H9 (cell line): ENCODE data around the gene ANAPC4. TPM values are rescaled to one million over a fixed set of nuclear protein-coding genes. Genes with fewer than 3 reads are reported as not detected.

Experiments
- DNase-seq: peaks from one replicate; pipeline ENCODE4 v3.0.0-alpha.2; 2017
- H2AFZ ChIP-seq: one replicate; pipeline ENCODE4 v1.6.1; 2013; ENCODE audit warnings: mild to moderate bottlenecking, low read length, control low read depth, moderate library complexity
- H2AK5ac ChIP-seq: 2 replicates; pipeline ENCODE4 v1.6.1; 2013; ENCODE audit warnings: low read length, control low read depth, mixed read lengths; ENCODE audit not compliant: insufficient read length
- H2BK120ac ChIP-seq: one replicate; pipeline ENCODE4 v1.6.1; 2013; ENCODE audit warnings: low read depth, mild to moderate bottlenecking, low read length, control low read depth, inconsistent platforms; ENCODE audit not compliant: poor library complexity, severe bottlenecking
- H2BK12ac ChIP-seq: 2 replicates; pipeline ENCODE4 v1.6.1; 2013; ENCODE audit warnings: low read length, control low read depth, mixed read lengths, low read depth; ENCODE audit not compliant: insufficient read length
- H2BK15ac ChIP-seq: 2 replicates; pipeline ENCODE4 v1.6.1; 2013; ENCODE audit warnings: low read depth, low read length, control low read depth
- H2BK20ac ChIP-seq: one replicate; pipeline ENCODE4 v1.6.1; 2013; ENCODE audit warnings: low read depth, mild to moderate bottlenecking, low read length, control low read depth, inconsistent platforms; ENCODE audit not compliant: poor library complexity, severe bottlenecking
- H2BK5ac ChIP-seq: 2 replicates; pipeline ENCODE4 v1.6.1; 2013; ENCODE audit warnings: low read length, control low read depth, mixed read lengths; ENCODE audit not compliant: insufficient read length
- H3K14ac ChIP-seq: 2 replicates; pipeline ENCODE4 v1.6.1; 2013; ENCODE audit warnings: low read length, control low read depth; ENCODE audit not compliant: insufficient read depth
- H3K18ac ChIP-seq: 2 replicates; pipeline ENCODE4 v1.6.1; 2013; ENCODE audit warnings: low read depth, mild to moderate bottlenecking, mixed read lengths, low read length, control low read depth; ENCODE audit not compliant: insufficient read length
- H3K23ac ChIP-seq: 2 replicates; pipeline ENCODE4 v1.6.1; 2013; ENCODE audit warnings: low read length, control low read depth, mixed read lengths, low read depth; ENCODE audit not compliant: insufficient read length
- H3K23me2 ChIP-seq: 2 replicates; pipeline ENCODE4 v1.6.1; 2013; ENCODE audit warnings: low read depth, mild to moderate bottlenecking, mixed read lengths, low read length, control low read depth; ENCODE audit not compliant: insufficient read length, poor library complexity, severe bottlenecking
- H3K27ac ChIP-seq: 2 replicates; pipeline ENCODE4 v1.5.1; 2013; ENCODE audit warnings: low read length, control low read depth, mixed read lengths, low read depth; ENCODE audit not compliant: insufficient read length
- H3K27me3 ChIP-seq: 2 replicates; pipeline ENCODE4 v1.6.1; 2013; ENCODE audit warnings: low read length, control low read depth, inconsistent platforms; ENCODE audit not compliant: insufficient read depth
- H3K4ac ChIP-seq: 2 replicates; pipeline ENCODE4 v1.6.1; 2013; ENCODE audit warnings: low read depth, mild to moderate bottlenecking, control low read depth, inconsistent platforms, low read length, moderate library complexity
- H3K4me1 ChIP-seq: 2 replicates; pipeline ENCODE4 v1.6.1; 2013; ENCODE audit warnings: low read length, control low read depth, inconsistent platforms; ENCODE audit not compliant: insufficient read depth
- H3K4me2 ChIP-seq: 2 replicates; pipeline ENCODE4 v1.6.1; 2013; ENCODE audit warnings: low read length, control low read depth, mixed read lengths; ENCODE audit not compliant: insufficient read length, insufficient read depth
- H3K56ac ChIP-seq: 2 replicates; pipeline ENCODE4 v1.6.1; 2013; ENCODE audit warnings: low read depth, mild to moderate bottlenecking, mixed read lengths, low read length, control low read depth; ENCODE audit not compliant: insufficient read length
- H3K79me1 ChIP-seq: 2 replicates; pipeline ENCODE4 v1.6.1; 2013; ENCODE audit warnings: low read depth, mild to moderate bottlenecking, moderate library complexity, low read length, control low read depth, inconsistent platforms; ENCODE audit not compliant: insufficient read depth, poor library complexity, severe bottlenecking
- H3K79me2 ChIP-seq: 2 replicates; pipeline ENCODE4 v1.6.1; 2013; ENCODE audit warnings: low read length, control low read depth, inconsistent platforms; ENCODE audit not compliant: insufficient read depth
- H3K9ac ChIP-seq: 2 replicates; pipeline ENCODE4 v1.6.1; 2013; ENCODE audit warnings: low read length, control low read depth, mixed read lengths; ENCODE audit not compliant: insufficient read length; ENCODE audit errors: extremely low read depth
- H3K9me3 ChIP-seq: one replicate; pipeline ENCODE4 v1.6.1; 2013; ENCODE audit warnings: low read depth, low read length, inconsistent platforms; ENCODE audit not compliant: control insufficient read depth
- H3T11ph ChIP-seq: one replicate; pipeline ENCODE4 v1.6.1; 2013; ENCODE audit warnings: mild to moderate bottlenecking, low read length, control low read depth, inconsistent platforms
- H4K20me1 ChIP-seq: one replicate; pipeline ENCODE4 v1.6.1; 2013; ENCODE audit not compliant: control insufficient read depth, insufficient read length, insufficient read depth
- H4K5ac ChIP-seq: 2 replicates; pipeline ENCODE4 v1.6.1; 2013; ENCODE audit warnings: low read depth, mild to moderate bottlenecking, mixed read lengths, low read length, control low read depth; ENCODE audit not compliant: insufficient read length
- H4K8ac ChIP-seq: replicated peaks from 2 replicates; pipeline ENCODE4 v1.6.1; 2013; ENCODE audit warnings: low read length, control low read depth, mixed read lengths, low read depth; ENCODE audit not compliant: insufficient read length
- H4K91ac ChIP-seq: 2 replicates; pipeline ENCODE4 v1.6.1; 2013; ENCODE audit warnings: low read depth, mild to moderate bottlenecking, moderate library complexity, mixed read lengths, low read length, control low read depth; ENCODE audit not compliant: insufficient read length
- H3K27ac Mint-ChIP-seq, 3 experiments: 2 replicates in 2 of 3; 3 replicates in 1 of 3; pipeline ENCODE4 v1.8.0; 2020 to 2021; ENCODE audit warnings: mixed read lengths in 3 of 3, mild to moderate bottlenecking in 1 of 3, moderate library complexity in 1 of 3
- H3K27me3 Mint-ChIP-seq: 2 replicates; pipeline ENCODE4 v1.8.0; 2021; ENCODE audit warnings: low read depth, mild to moderate bottlenecking, moderate library complexity, mixed read lengths
- H3K36me3 Mint-ChIP-seq, 3 experiments: 2 replicates in 2 of 3; 3 replicates in 1 of 3; pipeline ENCODE4 v1.8.0; 2020 to 2021; ENCODE audit warnings: low read depth in 3 of 3, mixed read lengths in 3 of 3; ENCODE audit not compliant: insufficient read depth in 1 of 3
- H3K4me1 Mint-ChIP-seq, 2 experiments: 2 replicates each; pipeline ENCODE4 v1.8.0; 2020; ENCODE audit warnings: mixed read lengths in 2 of 2
- H3K4me3 Mint-ChIP-seq, 2 experiments: 2 replicates in 1 of 2; 3 replicates in 1 of 2; pipeline ENCODE4 v1.8.0; 2020 to 2021; ENCODE audit warnings: mild to moderate bottlenecking in 2 of 2, mixed read lengths in 2 of 2, moderate library complexity in 1 of 2
- H3K9me3 Mint-ChIP-seq, 2 experiments: 2 replicates in 1 of 2; 3 replicates in 1 of 2; pipeline ENCODE4 v1.8.0; 2020; ENCODE audit warnings: mild to moderate bottlenecking in 2 of 2, mixed read lengths in 2 of 2, moderate library complexity in 1 of 2
- CTCF ChIP-seq: fragments of 200-600 bp; sonication (generic); conservative IDR thresholded peaks from 3 replicates; pipeline ENCODE4 v1.8.0; 2021; ENCODE audit warnings: antibody characterized with exemption, mild to moderate bottlenecking
- WGBS: extraction: QIAGEN DNeasy Blood & Tissue Kit; methylation state at CpG from one replicate; pipeline ENCODE4 v1.1.7; 2013; ENCODE audit warnings: missing lambda C conversion rate, low lambda C conversion rate, mixed read lengths; ENCODE audit not compliant: insufficient read length; ENCODE audit errors: extremely low coverage; 5-methylcytosine and 5-hydroxymethylcytosine counted together
- total RNA-seq: library from RNA; stranded (reverse); gene quantifications from 2 replicates; pipeline ENCODE4 v1.2.1, GENCODE V29; 2021

Gene ANAPC4
- total RNA-seq, 1 experiment from 2014 or later = 42.5 TPM

GRCh38 chr4:25402521-25402920 lies 25.5 kb downstream of the ANAPC4 start:
- Histone ChIP-seq H3K79me2 (no peaks in the 10 kb centered on the region), H2BK5ac (no peak overlapping the region), H2BK12ac (no peak overlapping the region), H3K9me3 (no peaks in the 10 kb centered on the region), H3T11ph (no peak overlapping the region), H2AFZ (no peak overlapping the region), H2BK120ac (no peak overlapping the region), H4K20me1 (no peaks in the 10 kb centered on the region), H3K23ac (no peak overlapping the region), H4K5ac (no peak overlapping the region), H3K79me1 (no peaks in the 10 kb centered on the region), H3K27me3 (no peaks in the 10 kb centered on the region), H3K4me2 (no peak overlapping the region), H3K56ac (no peak overlapping the region), H2BK15ac (no peak overlapping the region), H3K23me2 (no peaks in the 10 kb centered on the region), H3K14ac (no peak overlapping the region), H3K27ac (no peak overlapping the region), H3K18ac (no peak overlapping the region), H2BK20ac (no peak overlapping the region), H3K4ac (no peak overlapping the region), H4K91ac (no peak overlapping the region), H2AK5ac (no peak overlapping the region), H4K8ac (no peak overlapping the region), H3K9ac (no peak overlapping the region), H3K4me1 (no peaks in the 10 kb centered on the region)
- no peak for DNase-seq
- TF ChIP-seq CTCF = no peak
- no CpG with 5 or more reads among the region's 1 CpG for whole genome bisulfite sequencing
- Mint-ChIP-seq H3K4me3 (no peak overlapping the region), H3K36me3 (peaks cover 9 to 75% (median 43%) of the 10 kb centered on the region in 3 experiments; a peak in 6 of 7 replicates), H3K9me3 (no peaks in the 10 kb centered on the region), H3K4me1 (no peaks in the 10 kb centered on the region), H3K27ac (no peak overlapping the region), H3K27me3 (no peaks in the 10 kb centered on the region)
